SK-N-DZ (cell line): Measurements from ENCODE around the gene AHDC1.
A peak's percentile ranks its signal among the peaks of the same experiment; 100 is the strongest.
"Not testable (repeated sequence)": the region's sequence is repeated elsewhere in the genome, so short reads cannot be mapped to it uniquely, and the experiment has no call there.

Source experiments
- DNase-seq: peaks from one replicate; pipeline ENCODE4 v3.0.0-alpha.2; 2015; ENCODE audit warnings: low spot score

AHDC1 gene

GRCh38 chr1:27552911-27553420 lies 51.0 kb downstream of the AHDC1 start:
- DNase-seq, result no peak

GRCh38 chr1:27551953-27552312 lies 52.0 kb downstream of the AHDC1 start:
- no peak for DNase-seq

- no peak for DNase-seq
These were observed 52.6 kb downstream of the AHDC1 start for GRCh38 chr1:27551170-27551952.

DNA sequence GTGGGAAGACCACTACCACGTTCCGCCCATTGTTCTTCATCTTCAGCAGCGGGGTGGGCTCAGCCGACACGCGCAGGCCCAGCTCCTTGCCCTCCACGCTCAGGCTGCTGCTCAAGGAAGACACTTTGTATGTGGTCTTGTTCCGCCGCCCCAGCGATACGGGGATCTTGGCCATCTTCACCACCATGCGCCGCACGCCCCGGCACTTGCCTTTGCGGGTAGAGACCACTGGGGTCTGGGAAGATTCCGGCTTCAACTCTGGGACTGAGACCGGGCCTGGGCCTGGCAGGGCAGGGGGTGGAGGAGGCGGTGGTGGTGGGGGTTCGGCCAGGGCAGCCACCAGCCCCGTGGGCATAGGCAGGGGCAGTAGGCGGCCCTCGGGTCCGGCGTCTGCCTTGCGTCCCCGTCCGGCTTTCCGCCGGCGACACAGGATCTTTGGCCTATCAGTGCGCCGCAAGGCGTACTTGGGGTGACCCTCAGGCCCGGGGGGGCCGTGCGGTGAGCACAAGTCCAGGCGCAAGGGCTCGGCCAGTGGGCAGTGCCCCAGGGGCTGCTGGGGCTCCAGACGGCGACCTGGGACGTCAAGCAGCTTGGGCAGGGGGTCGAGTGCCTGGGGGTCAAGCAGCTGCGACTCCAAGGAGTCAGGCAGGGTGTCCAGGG lies 53.3 kb downstream of the AHDC1 start:
- DNase-seq, result no peak

DNA sequence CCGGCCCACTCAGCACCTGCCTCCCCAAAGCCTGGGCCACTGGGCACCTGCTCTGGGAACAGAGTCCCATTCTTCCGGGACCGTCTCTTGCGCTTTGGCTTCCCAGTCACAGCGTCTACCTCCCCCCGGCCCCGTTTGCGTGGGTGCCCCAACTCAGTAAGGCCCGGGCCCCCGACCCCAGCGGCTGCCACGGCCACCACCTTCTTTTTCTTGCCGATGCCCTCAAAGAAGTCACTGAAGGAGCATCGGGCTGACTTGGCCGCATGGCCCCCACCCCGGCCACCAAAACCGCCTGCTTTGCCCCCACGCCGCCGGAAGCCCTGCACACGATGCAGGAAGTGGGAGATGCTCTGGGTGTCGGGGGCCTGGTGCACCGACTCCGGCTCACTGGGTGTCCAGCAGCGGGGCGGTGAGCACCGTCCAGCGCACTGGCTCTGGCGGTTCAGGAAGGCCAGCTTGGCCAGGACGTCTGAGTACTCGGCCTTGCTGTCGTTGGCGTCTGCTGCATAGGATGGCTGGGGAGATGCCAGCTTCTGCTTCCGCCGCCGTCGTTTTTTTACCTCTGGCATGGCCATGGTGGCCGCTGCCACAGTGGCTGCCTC lies 54.0 kb downstream of the AHDC1 start:
- no peak for DNase-seq

- DNase-seq, result no peak
These were observed 54.9 kb downstream of the AHDC1 start for GRCh38 chr1:27548858-27549719.

DNA sequence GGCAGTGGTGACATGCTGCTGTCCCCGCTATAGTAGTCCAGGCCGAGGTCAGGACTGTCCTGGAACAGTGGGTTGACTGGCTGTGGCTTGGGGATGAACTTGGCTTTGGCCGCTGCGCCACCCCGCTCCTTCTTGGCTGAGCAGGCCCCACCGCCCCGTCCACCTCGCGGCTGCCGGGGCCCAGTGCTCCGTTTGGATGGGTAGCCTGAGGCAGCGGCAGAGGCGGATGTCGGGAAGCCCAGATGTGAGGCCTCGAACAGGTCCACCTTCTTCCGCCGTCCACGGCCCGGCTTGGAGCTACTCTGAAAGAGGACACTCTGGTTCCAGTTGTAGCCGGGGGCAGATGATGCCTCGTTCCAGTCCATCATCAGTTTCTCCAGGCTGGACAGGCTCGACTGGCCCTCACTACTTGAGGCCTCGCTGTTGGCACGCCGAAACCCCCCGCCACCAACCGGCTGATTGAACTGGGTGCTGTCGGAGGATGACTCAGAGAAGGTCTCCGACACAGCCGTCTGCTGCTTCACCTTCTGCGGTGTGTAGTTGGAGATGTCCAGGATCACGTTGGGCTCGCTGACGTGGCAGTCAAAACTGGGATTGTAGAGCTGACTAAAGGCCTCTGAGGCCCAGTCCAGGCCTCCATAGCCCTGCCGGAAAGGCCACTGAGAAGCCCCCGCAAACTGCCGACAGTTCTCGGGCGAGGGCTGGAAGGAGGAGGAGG lies 55.6 kb downstream of the AHDC1 start:
- DNase-seq, result no peak

- DNase-seq, result no peak
These were observed 56.5 kb downstream of the AHDC1 start for GRCh38 chr1:27547220-27548116.

GRCh38 chr1:27545876-27546275 lies 58.1 kb downstream of the AHDC1 start:
- no peak for DNase-seq

DNA sequence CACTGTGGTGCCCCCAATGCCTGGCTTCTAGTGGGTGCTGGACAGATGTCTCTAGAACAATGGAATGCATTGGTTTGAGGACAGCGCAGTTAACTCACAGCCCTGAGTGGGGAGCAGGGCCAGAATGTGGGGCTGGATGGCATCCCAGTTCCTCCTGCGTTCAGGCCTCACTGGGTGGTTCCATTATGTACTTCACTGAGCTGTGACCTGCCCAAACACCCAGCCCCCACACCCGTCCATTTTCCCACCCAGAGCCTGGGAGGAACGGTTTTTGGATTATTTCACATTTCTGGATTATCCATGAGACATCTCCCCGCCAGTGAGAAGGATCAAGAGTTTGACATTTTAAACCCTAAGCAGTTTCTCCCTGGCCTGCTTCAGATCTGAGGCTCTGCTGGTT lies 58.7 kb downstream of the AHDC1 start:
- no peak for DNase-seq

- no peak for DNase-seq
These were observed 59.1 kb downstream of the AHDC1 start for GRCh38 chr1:27544834-27545233.

DNA sequence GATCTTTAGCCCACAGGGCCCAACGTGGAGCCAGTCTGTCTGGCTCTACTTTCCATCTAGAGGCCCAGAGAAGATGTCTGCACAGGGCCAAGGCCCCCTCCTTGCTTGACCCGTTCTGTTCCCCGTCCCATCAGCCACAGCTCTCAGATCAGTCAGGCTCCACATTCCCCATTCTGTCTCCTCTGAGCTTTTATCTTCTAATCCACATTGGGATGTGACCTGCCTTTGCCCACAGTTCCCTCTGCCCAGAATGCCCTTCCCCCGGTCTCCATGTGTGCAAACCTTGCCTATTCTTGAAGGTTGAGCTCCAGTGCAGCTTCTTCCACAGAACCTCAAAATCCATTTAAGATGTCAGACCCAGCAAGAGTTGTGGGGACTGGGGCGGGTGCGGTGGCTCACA lies 60.7 kb downstream of the AHDC1 start:
- DNase-seq, result no peak

DNA sequence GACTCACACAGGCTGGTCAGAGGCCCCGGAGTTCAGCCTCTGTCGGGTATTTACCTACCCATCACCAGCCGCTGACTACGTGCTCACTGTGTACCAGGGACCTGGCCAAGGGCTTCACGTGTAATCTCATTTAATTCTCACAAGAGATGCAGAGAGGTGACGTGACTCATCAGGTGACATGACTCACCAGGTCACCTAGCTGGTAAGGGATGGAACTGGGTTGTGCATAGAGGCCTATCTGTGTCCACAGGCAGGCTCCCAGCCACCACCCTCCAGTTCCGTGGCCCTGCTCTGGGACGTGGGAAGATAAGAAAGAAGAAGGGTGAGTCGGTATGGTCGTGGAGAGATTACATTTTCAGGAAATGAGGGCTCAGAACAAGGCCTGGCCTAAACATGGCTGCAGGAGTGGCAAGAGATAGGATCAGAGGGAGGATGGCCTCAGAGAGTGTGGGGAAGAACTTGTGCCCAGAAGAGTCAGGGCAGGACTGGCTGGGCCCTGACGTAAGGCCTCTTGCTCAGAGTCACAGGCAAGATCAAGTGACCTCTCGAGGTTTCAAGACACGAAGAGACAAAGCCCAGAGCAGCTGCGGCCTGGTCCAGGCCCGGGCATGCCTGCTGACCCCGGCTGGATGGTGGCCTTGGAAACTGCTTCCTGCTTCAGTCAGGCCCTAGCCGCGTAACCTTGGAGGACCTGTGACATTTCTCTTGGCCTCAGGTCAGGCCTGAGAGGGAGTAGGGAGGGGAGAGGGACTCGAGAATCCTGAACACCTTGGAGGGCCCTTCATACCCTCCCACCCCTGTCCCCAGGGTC lies 61.3 kb downstream of the AHDC1 start:
- DNase-seq, result no peak

GRCh38 chr1:27539901-27540861 lies 63.8 kb downstream of the AHDC1 start:
- no peak for DNase-seq

DNA sequence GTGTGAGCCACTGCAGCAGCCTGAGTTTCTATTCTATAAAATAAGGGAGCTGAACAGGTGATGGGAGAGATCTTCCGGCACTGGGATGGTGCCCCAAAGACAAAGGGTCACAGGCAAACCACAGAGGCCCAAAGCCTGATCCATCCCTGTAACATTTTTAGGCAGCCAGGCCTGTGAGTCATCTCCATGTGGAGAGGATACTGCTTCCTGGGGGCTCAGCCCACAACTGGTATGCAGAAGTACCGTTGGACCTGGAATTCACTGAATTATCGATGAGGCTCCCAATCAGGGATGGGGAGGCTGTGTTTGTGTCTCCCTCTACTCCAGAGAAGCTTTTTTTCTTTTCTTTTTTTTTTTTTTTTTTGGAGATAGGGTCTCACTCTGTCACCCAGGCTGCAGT lies 65.2 kb downstream of the AHDC1 start:
- DNase-seq, result no peak

DNA sequence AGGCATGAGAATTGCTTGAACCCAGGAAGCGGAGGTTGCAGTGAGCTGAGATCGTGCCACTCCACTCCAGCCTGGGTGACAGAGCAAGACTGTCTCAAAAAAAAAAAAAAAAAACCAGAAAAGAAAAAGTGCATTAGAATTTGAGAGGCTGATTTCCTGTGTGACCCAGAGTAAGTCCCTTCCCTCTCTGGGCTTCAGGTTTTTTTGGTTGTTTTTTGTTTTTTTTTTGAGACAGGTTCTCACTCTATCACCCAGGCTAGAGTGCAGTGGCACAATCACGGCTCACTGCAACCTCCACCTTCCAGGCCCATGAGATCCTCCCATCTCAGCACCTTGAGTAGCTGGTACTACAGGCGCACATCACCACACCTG lies 65.7 kb downstream of the AHDC1 start:
- DNase-seq, result not testable (repeated sequence)

DNA sequence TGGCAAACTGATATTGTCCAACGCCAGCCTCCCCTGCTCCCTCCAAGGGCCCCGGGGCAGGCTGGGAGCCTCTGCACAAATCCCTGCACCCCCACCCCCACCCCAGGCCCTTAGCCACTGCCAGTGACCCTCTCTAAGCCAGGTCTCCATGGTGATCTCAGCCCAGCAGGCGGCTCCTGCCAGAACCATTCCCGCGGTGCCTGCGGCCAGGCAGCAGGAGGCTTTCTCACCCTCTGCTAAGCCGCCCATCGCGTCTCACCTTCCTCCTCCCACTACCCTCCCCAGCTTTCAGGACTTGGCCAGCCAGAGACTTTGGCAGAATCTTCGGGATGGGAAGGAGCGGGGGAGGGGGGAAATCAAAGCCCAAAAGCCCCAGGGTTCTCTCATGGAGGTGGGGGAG lies 67.2 kb downstream of the AHDC1 start:
- peak; percentile 63 for DNase-seq
